Fibroblast of villous mesenchyme (primary cell): ENCODE results near the gene UQCR11. TPM values are rescaled to one million over a fixed set of nuclear protein-coding genes. Genes with fewer than 3 reads are reported as not detected.
"Not testable (repeated sequence)": the region's sequence is repeated elsewhere in the genome, so short reads cannot be mapped to it uniquely, and the experiment has no call there.

ENCODE experiments used
- DNase-seq: peaks from one replicate; pipeline ENCODE4 v3.0.0-alpha.2; 2010; ENCODE audit warnings: low read depth
- H3K4me3 ChIP-seq: 2 replicates; pipeline ENCODE4 v1.5.1; 2011; ENCODE audit warnings: low read depth, mild to moderate bottlenecking, low read length
- total RNA-seq: library from RNA; depleted of rRNA; stranded (reverse); fragments of >200 nt; gene quantifications from 2 replicates; pipeline ENCODE4 v1.2.3, GENCODE V29; 2012
- TF ChIP-seq, protein P1 (sequence below): IDR thresholded peaks from 2 replicates; pipeline ENCODE4 v1.5.1; 2012; ENCODE audit warnings: low read depth, mild to moderate bottlenecking, low read length; ENCODE audit not compliant: insufficient read depth

Gene UQCR11
- total RNA-seq, 1 donor, result 53.5 TPM

DNA sequence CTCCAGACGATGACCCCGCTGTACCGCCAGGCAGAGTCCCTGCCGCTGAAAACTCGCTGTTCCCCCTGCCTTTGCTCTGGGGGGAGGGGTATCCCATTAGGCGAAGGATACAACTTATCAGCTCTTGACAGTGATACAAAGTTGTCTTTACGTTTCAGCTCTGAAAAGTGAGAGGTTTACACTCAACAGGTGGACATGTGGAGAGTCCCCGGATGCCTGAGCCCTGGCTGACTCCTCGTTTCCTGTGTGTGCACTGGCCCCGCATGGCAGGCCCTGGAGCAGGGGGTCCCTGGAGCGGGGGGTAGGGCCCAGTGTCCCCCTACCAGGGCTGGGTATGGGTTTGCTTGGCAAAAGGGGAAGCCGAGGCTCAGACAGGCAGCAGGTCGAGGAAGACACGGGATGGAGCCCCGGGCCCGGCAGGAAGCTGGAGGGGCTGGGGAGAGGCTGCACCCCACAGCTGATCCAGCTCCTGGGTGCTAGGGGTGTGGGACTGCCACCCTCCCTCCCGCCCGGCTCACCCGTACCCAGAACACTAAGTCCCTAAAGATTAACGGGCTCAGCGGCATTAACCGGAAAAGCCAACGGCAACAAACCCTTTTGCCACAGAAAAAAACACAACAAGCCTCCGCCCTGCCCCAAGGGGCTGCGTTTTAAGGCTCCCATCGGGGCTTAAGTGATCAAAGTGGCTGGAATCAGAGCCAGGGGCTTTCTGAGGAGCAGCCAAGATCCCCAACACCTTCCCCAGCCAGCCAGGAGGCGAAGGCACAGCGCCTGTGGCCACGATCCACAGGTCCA is 41.6 kb upstream of the UQCR11 start:
- TF ChIP-seq, protein P1, sequence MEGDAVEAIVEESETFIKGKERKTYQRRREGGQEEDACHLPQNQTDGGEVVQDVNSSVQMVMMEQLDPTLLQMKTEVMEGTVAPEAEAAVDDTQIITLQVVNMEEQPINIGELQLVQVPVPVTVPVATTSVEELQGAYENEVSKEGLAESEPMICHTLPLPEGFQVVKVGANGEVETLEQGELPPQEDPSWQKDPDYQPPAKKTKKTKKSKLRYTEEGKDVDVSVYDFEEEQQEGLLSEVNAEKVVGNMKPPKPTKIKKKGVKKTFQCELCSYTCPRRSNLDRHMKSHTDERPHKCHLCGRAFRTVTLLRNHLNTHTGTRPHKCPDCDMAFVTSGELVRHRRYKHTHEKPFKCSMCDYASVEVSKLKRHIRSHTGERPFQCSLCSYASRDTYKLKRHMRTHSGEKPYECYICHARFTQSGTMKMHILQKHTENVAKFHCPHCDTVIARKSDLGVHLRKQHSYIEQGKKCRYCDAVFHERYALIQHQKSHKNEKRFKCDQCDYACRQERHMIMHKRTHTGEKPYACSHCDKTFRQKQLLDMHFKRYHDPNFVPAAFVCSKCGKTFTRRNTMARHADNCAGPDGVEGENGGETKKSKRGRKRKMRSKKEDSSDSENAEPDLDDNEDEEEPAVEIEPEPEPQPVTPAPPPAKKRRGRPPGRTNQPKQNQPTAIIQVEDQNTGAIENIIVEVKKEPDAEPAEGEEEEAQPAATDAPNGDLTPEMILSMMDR, result no peak
- no peak overlapping the region for H3K4me3 ChIP-seq

DNA sequence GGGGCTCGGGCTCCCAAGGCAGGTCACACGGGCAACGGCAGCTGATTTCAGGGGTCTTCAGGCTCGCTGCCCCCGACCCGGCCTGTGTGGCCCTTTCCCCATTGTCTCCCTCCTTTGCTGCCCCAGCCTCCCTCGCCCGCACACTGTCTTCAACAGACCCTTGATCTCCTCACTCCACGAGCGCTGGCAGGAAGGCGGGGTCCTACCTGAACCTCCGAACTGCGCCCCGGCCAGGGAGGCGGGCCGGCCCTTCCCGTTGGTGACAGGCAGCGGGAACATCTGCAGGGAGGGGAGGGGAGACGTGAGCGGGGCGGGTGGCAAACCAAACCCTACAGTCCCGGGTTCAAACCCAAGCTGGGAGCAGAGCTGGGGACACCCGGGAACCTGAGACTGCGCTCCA is 40.9 kb upstream of the UQCR11 start:
- no peak for DNase-seq
- no peak overlapping the region for H3K4me3 ChIP-seq
- TF ChIP-seq, protein P1, result no peak

More for the DNA sequence above, 41.6 kb upstream of the UQCR11 start:
- DNase-seq, result no peak

DNA sequence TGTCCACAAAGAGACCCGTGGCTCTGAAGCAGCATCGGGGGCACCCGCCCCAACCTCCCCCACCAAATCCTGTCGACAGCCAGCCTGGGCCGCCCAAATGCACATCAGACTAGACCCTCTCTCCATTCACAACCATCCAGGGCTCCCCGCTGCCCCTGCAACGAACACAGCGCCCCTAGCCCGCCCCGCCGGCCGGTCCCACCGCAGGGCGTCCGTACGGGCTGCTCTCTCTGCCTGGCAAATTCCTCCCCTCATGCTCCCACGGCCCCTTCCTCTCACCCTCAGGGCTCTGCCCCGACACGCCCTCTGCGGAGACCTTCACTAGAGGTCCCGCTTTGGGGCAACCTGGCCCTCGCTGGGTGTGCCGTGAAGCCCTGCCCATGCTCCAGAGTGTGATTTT is 40.0 kb upstream of the UQCR11 start:
- no peak overlapping the region for H3K4me3 ChIP-seq
- TF ChIP-seq, protein P1, result no peak
- no peak for DNase-seq

DNA sequence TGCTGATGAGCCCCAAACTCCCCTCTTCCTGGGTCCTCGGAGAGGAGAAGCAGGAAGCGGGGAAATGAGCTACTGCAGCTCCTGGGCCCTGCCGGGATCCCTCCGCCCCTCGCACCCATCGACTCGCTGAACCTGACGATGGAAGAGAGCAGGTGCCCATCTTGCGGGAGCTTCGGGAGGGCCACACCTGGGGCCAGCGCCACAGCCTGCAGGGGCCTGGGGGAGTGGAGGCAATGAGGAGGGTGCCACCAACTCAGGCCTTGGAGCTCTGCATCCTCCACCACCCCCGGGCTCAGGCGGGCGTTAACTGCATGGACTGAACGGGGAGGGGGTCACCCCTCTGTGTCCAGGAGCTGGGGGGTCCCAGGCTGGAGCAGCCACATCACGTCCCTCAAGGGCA is 38.8 kb upstream of the UQCR11 start:
- H3K4me3 ChIP-seq, result no peak overlapping the region
- TF ChIP-seq, protein P1, result no peak
- DNase-seq, result no peak

DNA sequence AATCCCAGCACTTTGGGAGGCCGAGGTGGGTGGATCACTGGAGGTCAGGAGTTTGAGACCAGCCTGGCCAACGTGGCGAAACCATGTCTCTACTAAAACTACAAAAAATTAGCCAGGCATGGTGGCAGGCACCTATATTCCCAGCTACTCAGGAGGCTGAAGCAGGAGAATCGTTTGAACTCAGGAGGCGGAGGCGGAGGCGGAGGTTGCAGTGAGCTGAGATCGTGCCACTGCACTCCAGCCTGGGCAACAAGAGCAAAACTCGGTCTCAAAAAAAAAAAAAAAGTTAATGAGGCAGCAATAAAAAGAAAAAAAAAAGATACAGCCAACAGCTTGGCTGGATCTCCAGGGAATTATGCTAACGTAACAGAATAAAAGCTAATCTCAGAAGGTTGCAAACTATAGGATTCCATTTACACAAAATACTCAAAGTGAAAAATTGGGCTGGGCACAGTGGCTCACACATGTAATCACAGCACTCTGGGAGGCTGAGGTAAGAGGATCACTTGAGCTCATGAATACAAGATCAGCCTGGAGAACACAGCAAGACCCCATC is 35.7 kb upstream of the UQCR11 start:
- H3K4me3 ChIP-seq, DNase-seq: not testable (repeated sequence)

DNA sequence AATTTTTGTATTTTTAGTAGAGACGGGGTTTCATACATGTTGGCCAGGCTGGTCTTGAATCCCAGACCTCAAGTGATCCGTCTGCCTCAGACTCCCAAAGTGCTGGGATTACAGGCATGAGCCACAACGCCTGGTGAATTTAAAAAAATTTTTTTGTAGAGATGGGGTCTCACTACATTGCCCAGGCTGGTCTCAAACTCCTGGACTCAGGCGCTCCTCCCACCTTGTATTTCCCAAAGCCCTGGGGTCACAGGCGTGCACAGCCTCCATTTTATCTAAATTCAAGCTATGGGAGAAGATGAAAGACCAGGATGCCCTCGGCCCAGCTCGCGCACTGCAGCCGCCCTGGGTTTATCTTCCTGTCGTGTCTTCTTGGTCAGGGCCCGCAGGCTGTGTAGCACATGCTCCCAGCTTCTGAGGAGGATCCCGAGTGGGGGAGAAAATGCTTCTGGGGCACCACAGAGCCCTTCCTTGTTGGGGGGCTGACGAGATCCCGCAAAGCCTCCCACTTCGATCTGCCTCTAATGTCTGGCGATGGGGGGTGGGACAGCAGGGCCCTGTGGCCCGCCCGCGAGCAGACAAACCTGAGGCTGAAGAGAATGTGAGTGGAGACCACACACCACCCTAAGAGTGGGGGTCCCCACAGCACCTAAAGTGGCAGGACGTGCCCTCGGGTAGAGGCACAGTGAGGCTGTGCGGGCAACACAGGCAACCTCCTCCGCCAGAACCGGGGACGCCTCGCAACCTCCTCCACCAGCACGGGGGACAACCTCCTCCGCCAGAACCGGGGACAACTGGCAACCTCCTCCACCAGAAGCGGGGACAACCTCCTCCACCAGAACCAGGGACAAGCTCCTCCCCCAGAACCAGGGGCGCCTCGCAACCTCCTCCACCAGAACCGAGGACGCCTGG is 31.3 kb upstream of the UQCR11 start:
- no peak overlapping the region for H3K4me3 ChIP-seq
- no peak for DNase-seq

More for the DNA sequence above, 31.3 kb upstream of the UQCR11 start:
- TF ChIP-seq, protein P1, result no peak
